Femur (tissue), 1 donor: ENCODE results near the gene BTBD6.

Experiments
- DNase-seq: peaks from one replicate; pipeline ENCODE4 v3.0.0-alpha.2; 2017

BTBD6 gene

DNA sequence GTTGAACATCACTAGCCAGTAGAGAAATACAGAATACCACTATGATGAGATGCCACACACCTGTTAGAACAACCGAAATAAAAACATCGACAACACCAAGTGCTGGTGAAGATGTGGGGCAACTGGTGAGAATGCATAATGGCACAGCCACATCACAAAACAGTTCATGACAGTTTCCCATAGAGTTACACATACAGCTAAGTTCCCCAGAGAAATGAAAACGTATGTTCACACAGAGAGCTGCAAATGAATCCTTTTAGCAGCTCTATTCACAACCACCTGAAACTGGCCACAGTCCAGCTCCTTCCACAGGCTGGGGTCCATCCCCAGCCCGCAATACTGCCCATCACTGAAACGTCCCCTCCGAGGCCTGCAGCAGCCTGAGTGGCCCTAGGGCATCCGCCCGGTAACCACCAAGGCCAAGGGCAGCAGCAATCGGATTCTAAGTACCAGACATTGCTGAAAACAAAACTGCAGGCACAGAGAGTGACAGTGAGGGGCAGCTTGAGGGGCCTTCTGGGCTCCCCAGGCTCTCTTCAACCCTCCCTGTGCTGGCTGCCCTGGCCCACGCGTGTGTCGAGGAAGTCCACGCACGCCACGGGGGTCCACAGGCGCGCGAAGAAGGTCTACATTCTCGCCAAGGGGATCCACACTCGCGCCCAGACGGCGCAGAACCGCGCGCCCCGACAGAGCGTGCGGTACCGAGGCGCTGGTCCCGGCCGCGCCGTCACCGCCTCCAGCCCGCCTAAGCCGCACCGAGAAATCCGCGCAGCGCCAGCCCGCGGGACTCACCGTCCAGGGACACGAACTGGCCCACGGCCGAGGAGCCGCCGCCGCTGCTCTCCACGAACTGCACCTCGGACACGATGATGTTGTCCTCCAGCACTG lies 51.6 kb downstream of the BTBD6 start:
- no peak for DNase-seq
